Activated CD4-positive, CD25-positive, alpha-beta regulatory T cell treated with anti-CD3 and anti-CD28 coated beads, Interleukin-2, amount 50 U/mL, for 16 hours (primary cell): ENCODE data around the gene ZBED4.
"Not testable (repeated sequence)": the region's sequence is repeated elsewhere in the genome, so short reads cannot be mapped to it uniquely, and the experiment has no call there.

ENCODE experiments used
- DNase-seq: peaks from one replicate; pipeline ENCODE4 v3.0.0-alpha.2; 2020; ENCODE audit warnings: low read depth, low spot score

ZBED4 gene

DNA sequence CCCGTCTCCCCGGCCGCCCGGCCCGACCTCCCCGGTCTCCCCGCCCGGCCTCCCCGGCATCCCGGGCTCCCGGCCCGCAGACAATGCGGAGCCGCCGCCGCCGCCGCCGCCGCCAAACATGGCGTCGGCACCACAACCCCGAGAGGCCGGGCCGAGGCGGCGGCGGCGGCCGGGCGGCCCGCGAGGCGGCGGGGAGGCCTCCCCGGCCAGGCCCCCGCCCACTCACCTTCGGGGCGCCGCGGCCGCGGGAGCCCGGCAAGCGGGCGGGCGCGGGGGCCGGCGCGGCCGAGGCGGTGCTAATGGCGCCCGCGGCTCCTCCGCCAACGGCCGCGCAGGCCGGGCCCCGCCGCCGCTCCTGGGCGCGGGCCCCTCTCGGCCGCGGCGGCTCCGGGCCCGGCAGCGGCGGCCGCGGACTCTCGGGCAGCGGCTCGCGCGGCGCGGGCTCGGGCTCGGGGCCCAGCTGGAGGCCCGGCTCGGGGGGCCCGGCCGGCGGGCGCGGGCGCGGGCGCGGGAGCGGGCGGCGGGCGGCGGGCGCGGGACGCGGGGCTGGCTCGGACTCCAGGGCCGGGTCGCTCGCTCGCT is 26.3 kb upstream of the ZBED4 start:
- DNase-seq: no peak

GRCh38 chr22:49827853-49828598 is 25.6 kb upstream of the ZBED4 start, which contains the start of gene BRD1:
TSS of gene BRD1 (minus strand) at chr22:49827873. CDS start at chr22:49824317, 3,556 bp downstream.
- no peak for DNase-seq

DNA sequence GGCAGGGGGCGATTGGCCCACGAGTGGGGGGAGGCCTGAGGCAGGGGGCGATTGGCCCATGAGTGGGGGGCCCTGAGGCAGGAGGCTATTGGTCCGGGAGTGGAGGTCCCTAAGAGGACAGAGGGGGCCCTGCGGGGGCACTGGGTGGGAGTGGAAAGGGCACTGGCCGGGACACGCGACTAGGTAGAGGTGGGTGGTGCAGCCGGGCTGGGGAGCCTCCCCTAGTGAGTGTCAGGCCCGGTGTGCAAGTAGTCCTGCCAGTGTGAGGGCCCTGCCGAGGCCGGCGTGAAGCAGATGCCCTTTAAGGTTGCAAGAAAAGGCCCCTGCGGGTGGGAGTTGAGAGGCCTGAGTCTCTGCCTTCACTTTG is 25.1 kb upstream of the ZBED4 start:
- DNase-seq: no peak

- DNase-seq: no peak
Observed at GRCh38 chr22:49829044-49829853, 24.4 kb upstream of the ZBED4 start.

- no peak for DNase-seq
Observed at GRCh38 chr22:49833340-49834007, 20.2 kb upstream of the ZBED4 start.

GRCh38 chr22:49838771-49839717 is 14.6 kb upstream of the ZBED4 start:
- DNase-seq: peak; percentile 66

GRCh38 chr22:49845241-49845640 is 8.4 kb upstream of the ZBED4 start:
- no peak for DNase-seq

DNA sequence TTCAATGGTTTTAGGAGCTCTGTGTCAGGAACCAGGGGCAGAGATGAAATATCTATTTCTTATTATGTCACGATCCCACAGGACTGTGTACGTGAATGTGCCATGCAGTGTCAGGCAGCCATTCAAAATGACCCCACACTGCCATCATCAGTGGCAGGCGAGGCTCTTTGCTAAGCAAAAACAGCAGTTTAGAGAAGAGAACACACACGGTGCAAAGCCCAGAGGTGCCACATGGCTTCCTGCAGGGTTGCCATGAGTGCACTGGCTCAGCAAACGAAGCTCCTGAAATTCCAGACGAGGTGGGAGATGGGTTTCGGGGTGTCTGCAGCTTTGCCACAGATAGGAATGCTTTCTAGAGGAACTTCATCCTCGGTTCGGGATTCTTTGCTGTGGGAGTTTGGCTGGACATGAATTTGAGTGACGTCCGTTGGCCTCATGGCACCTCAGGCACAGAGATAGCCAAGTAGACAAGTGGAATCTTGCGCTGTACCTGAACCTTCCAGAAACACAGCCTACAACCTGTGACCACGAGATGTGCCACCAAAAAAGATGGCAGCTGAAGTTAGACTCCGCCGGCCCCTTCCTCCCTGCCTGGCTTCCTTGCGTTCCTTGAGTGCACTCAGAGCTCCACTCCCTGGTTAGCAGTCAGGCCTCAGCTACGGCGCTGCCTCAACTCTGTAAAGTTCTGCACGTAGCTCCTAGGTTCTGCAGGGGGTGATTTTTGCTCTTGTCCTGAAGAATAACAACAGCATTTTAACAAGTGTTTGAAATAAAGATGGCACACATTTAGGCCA is 7.8 kb upstream of the ZBED4 start:
- no peak for DNase-seq

GRCh38 chr22:49847751-49848689 is 5.6 kb upstream of the ZBED4 start:
- no peak for DNase-seq

DNA sequence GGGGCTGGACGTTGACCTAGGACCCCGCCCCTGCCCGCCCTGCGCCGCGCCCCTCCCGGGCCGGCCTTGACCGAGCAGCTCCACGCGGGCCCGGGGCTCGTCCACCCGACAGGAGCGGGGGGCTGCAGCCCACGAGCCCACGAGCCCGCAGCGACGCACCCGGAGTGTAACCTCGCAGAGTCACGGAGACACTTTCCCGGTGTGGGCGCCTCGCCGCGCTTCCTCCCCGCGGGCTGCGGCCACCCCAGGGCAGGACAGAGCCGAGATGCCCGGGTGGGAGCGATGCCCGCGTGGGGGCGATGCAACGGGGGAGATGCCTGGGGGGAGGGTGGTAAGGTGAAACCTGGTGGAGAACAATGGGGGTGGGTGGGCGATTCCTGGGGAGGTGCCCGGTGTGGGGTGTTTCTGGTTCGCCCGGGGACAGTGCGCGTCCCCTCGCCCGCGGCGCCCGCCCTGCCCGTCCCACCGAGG is 4.9 kb upstream of the ZBED4 start:
- DNase-seq: no peak

- no peak for DNase-seq
Observed at GRCh38 chr22:49849161-49850020, 4.3 kb upstream of the ZBED4 start.

GRCh38 chr22:49850021-49850911 is 3.4 kb upstream of the ZBED4 start:
- DNase-seq: no peak

- no peak for DNase-seq
Observed at GRCh38 chr22:49850959-49851802, 2.5 kb upstream of the ZBED4 start.

GRCh38 chr22:49852568-49852897 is 1.1 kb upstream of the ZBED4 start:
- not testable (repeated sequence) for DNase-seq

GRCh38 chr22:49853981-49854831 is 562 bp downstream of the ZBED4 start:
- no peak for DNase-seq
